Thyroid gland (tissue), 4 donors: ENCODE data around the gene LSMEM2. TPM values are rescaled to one million over a fixed set of nuclear protein-coding genes. Genes with fewer than 3 reads are reported as not detected.

ENCODE experiments used
- DNase-seq, 2 donors: peaks; one replicate each; pipeline ENCODE4 v3.0.0-alpha.2; 2019
- H3K27ac ChIP-seq, 3 donors: fragments of 200-600 bp; sonication (generic); 1 replicate in 2 of 3; 2 replicates in 1 of 3; pipeline ENCODE4 v1.5.1; 2016 to 2019; ENCODE audit warnings: mild to moderate bottlenecking in 1 of 3, moderate library complexity in 1 of 3
- H3K27me3 ChIP-seq: fragments of 200-600 bp; sonication (generic); one replicate; pipeline ENCODE4 v1.5.1; 2019
- H3K36me3 ChIP-seq, 2 donors: fragments of 200-600 bp; sonication (generic); one replicate each; pipeline ENCODE4 v1.5.1; 2016 to 2019
- H3K4me1 ChIP-seq, 2 donors: fragments of 200-600 bp; sonication (generic); one replicate each; pipeline ENCODE4 v1.5.1; 2017 to 2019
- H3K4me3 ChIP-seq, 3 donors: fragments of 200-600 bp; sonication (generic); replicated peaks in 1 of 3; 1 replicate in 2 of 3; 2 replicates in 1 of 3; pipeline ENCODE4 v1.5.1; 2016; ENCODE audit warnings: mild to moderate bottlenecking in 1 of 3
- H3K9me3 ChIP-seq: fragments of 200-600 bp; sonication (generic); one replicate; pipeline ENCODE4 v1.5.1; 2017
- POLR2A ChIP-seq, 2 donors: fragments of 450-650 bp; IDR thresholded peaks; one replicate each; pipeline ENCODE4 v1.6.1; 2017; ENCODE audit warnings: antibody characterized with exemption in 2 of 2, mild to moderate bottlenecking in 2 of 2, moderate library complexity in 1 of 2
- WGBS, 2 donors: methylation state at CpG; one replicate each; pipeline ENCODE4 v1.1.5; 2017; 5-methylcytosine and 5-hydroxymethylcytosine counted together
- intact Hi-C: fragments of 100-400 bp; cut with DNase I; formaldehyde crosslinking; loops from one replicate; pipeline ENCODE4 v1.15.1; 2023
- total RNA-seq, 4 donors: library from RNA; depleted of rRNA; stranded (reverse); fragments of >200 nt; gene quantifications; one replicate each; pipeline ENCODE4 v1.2.3, GENCODE V29; 2016
- TF ChIP-seq, protein P1 (sequence below), 6 experiments: fragments of 200-600 bp in 3 of 6; fragments of 450-650 bp in 3 of 6; sonication (generic) in 3 of 6; IDR thresholded peaks; one replicate each; pipeline ENCODE4 v1.5.1; 2016 to 2019; ENCODE audit warnings: antibody characterized with exemption in 6 of 6, mild to moderate bottlenecking in 2 of 6, inconsistent platforms in 1 of 6, moderate library complexity in 1 of 6

The LSMEM2 gene
- not detected for total RNA-seq

DNA sequence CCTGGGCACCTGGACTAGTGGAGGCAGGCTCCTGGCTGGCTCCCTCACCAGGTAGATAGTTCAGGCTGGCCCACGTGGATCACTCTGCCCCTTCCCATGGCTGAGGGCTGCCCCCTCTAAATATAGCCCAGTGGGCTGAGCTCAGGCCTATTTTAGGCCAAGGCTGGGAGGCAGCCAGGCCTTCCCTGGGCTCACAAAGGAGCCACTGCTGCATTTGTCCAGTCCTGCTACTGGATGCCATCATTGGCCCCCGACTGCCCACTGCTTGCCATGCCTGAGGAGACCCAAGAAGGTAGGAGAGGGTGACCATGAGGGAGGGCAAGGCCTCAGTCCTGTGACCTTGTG, at the start of gene LSMEM2:
TSS of gene LSMEM2 (plus strand) at position 208 of the 345 bp plus-strand sequence. CDS start at position 235, 27 bp downstream.
- Histone ChIP-seq H3K27me3 (no peaks in the 10 kb centered on the region), H3K9me3 (no peaks in the 10 kb centered on the region), H3K36me3 (no peaks in the 10 kb centered on the region), H3K4me1 (peaks cover under 1 to 8% of the 10 kb centered on the region in 2 donors), H3K27ac (no peak within 1 kb of the TSS), H3K4me3 (no peak within 1 kb of the TSS)
- WGBS, 2 donors = 89% methylated on average over 1 of the region's 2 CpGs; no CpG with 5 or more reads in 1 of the 2 donors
- intact Hi-C loops = no loop called here
- TF ChIP-seq POLR2A (IDR thresholded peaks at IDR 0.05) = no peak
- TF ChIP-seq, protein P1, sequence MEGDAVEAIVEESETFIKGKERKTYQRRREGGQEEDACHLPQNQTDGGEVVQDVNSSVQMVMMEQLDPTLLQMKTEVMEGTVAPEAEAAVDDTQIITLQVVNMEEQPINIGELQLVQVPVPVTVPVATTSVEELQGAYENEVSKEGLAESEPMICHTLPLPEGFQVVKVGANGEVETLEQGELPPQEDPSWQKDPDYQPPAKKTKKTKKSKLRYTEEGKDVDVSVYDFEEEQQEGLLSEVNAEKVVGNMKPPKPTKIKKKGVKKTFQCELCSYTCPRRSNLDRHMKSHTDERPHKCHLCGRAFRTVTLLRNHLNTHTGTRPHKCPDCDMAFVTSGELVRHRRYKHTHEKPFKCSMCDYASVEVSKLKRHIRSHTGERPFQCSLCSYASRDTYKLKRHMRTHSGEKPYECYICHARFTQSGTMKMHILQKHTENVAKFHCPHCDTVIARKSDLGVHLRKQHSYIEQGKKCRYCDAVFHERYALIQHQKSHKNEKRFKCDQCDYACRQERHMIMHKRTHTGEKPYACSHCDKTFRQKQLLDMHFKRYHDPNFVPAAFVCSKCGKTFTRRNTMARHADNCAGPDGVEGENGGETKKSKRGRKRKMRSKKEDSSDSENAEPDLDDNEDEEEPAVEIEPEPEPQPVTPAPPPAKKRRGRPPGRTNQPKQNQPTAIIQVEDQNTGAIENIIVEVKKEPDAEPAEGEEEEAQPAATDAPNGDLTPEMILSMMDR (IDR thresholded peaks at IDR 0.05) = no peak
- no peak for DNase-seq

GRCh38 chr3:50229490-50229889, 49.4 kb upstream of the LSMEM2 start:
- intact Hi-C loops = no loop called here
- no peak overlapping the region for H3K4me3 ChIP-seq
- DNase-seq = no peak
- TF ChIP-seq, protein P1 (IDR thresholded peaks at IDR 0.05) = no peak
- no peak for TF ChIP-seq POLR2A (IDR thresholded peaks at IDR 0.05)
- WGBS, 2 donors = 94% methylated on average over 3 of the region's 3 CpGs
- H3K36me3 ChIP-seq = no peaks in the 10 kb centered on the region
- peaks cover 15 to 19% of the 10 kb centered on the region in 2 donors for H3K4me1 ChIP-seq
- H3K9me3 ChIP-seq = no peaks in the 10 kb centered on the region
- H3K27me3 ChIP-seq = no peaks in the 10 kb centered on the region
- H3K27ac ChIP-seq = no peak overlapping the region

DNA sequence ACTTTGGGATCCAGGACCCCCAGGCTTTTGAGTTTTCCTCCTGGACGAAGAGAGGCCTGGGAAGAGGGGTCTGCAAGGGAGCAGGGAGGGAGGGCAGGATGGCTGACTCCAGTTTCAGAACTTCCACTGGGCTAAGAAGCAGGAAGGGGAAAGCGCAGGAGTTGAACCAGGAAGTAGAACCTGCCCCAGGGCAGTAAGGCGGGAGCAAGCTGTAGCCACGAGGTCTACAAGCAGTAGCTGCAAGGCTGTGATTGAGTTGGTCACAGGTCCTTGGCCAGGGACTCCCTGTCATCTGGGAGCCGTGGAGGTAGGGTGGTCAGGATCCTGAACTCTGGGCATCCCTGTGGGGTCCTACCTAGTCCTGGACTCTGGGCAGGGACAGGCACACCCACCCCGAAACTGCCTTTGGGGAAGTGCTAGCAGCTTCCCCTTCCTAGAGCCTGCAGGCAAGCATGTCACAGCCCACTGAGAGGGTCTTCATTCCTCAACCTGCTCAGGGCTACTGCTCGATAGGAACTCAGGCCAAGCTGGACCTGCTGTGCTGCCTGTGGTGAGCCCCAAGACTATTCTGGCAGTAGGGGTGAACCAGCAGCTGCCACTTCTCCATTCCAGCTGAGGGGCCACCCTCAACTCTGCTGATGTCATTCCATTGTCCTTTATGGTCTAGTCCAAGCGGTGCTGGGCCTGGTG, 48.6 kb upstream of the LSMEM2 start:
- Histone ChIP-seq H3K9me3 (no peaks in the 10 kb centered on the region), H3K4me3 (no peak overlapping the region), H3K27me3 (no peaks in the 10 kb centered on the region), H3K27ac (no peak overlapping the region), H3K4me1 (peaks cover 15 to 23% of the 10 kb centered on the region in 2 donors), H3K36me3 (no peaks in the 10 kb centered on the region)
- intact Hi-C loops = no loop called here
- WGBS, 2 donors = 86 to 94% methylated on average over 6 to 7 of the region's 8 CpGs
- TF ChIP-seq, protein P1 (IDR thresholded peaks at IDR 0.05) = no peak
- TF ChIP-seq POLR2A (IDR thresholded peaks at IDR 0.05) = no peak
- no peak for DNase-seq

DNA sequence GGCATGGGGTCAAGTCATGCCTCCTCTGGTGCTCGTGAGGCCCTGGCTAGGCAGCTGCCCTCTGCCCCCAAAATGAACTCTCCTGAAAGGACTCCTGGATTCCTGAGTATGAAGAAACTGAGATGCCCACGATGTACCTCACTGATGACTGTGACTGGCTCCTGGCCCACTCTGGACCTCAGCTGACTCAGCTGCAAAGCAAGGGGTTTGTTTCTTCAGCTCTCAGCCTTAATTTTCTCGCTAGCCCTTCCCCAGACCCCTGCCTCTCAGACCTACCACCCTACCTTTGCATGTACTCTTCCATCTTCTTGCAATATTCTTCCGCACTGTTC, 48.1 kb upstream of the LSMEM2 start:
- Histone ChIP-seq H3K27ac (no peak overlapping the region), H3K4me3 (no peak overlapping the region), H3K27me3 (no peaks in the 10 kb centered on the region), H3K4me1 (peaks cover 15 to 26% of the 10 kb centered on the region in 2 donors), H3K36me3 (no peaks in the 10 kb centered on the region), H3K9me3 (no peaks in the 10 kb centered on the region)
- intact Hi-C loops = no loop called here
- 87 to 89% methylated on average over 3 to 4 of the region's 4 CpGs for WGBS, 2 donors
- TF ChIP-seq, protein P1 (IDR thresholded peaks at IDR 0.05) = no peak
- no peak for TF ChIP-seq POLR2A (IDR thresholded peaks at IDR 0.05)
- DNase-seq = no peak

DNA sequence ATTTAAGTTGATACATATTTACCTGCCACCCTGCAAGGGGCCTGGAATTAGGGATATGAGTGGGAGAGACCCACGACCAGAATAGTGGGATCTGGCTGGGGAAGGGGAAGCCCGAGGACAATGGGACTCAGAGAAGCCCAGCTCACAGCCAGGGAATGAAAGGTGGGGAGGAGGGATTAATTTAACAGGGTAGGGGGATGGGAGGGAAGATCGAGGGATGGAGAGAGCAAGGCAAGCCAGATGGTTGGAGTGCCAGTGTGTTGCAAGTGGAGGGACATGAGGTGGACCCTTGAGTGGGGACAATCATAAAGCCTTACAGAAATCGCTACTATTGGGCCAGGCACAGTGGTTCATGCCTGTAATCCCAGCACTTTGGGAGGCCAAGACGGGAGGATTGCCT, 47.3 kb upstream of the LSMEM2 start:
- no peak for TF ChIP-seq POLR2A (IDR thresholded peaks at IDR 0.05)
- TF ChIP-seq, protein P1 (IDR thresholded peaks at IDR 0.05) = no peak
- no peaks in the 10 kb centered on the region for H3K27me3 ChIP-seq
- no peaks in the 10 kb centered on the region for H3K9me3 ChIP-seq
- no peak for DNase-seq
- 66 to 72% methylated on average over 5 of the region's 5 CpGs for WGBS, 2 donors
- H3K4me1 ChIP-seq = peaks cover 10 to 22% of the 10 kb centered on the region in 2 donors
- no peak overlapping the region for H3K4me3 ChIP-seq
- no peak overlapping the region for H3K27ac ChIP-seq
- no peaks in the 10 kb centered on the region for H3K36me3 ChIP-seq
- intact Hi-C loops = no loop called here
